ENCODE measurements around the gene MTMR6.
"Not testable (repeated sequence)": the region's sequence is repeated elsewhere in the genome, so short reads cannot be mapped to it uniquely, and the experiment has no call there.

The MTMR6 gene

DNA sequence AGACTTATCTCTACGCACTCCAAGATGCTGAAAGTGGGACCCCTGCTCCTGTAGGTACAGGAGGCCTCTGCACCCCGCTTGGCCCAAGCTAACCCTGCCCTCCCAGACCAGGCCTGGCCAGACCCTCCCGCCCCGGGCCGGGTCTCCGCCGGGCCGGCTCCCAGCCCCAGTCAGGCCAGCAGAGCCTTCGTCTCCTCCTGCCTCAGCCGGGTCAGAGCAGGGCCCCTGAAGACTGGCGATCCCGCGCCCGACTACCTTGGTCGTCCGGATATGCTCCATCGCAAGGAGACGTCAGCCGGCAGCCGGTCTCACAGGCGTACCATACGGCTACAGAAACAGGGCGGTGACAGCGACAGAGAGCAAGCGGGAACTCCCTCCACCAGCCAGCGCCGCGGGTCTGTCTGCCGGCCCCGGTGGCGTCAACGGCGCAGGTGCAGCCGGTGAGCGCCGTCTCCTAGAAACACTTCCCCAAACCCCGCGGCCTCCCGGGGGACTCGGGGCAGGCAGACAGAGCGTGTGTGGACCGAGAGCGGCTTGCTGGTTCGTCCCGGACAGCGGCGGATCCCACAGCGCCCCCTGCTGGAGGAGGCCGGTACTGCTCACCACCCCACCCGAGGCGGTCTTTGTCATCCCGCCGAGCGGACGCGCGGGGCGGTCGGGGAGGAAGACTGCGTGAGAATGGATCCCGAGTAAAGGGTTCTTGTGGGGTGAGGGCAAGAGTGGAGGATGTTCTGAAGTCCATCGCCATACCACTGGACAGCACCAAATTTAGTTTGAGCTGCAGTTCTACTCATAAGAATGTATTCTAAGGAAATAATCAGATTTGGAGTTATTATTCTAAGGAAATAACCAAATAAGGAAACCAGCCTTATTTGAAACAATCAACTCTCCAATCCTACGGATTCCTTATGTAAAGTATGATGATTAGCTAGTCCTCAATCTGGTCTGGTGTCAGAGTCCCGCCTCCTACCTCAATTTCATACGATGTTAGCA is at the start of gene MTMR6:
Gene MTMR6 (minus strand): TSS at position 520 of the 993 bp plus-strand sequence. CDS start 241 bp downstream, at position 279.
- peaks cover 5% of the 10 kb centered on the region for H3K27me3 ChIP-seq (ENCODE audit: insufficient read depth, insufficient read length)
- no peaks in the 10 kb centered on the region for H3K36me3 ChIP-seq (ENCODE audit: insufficient read depth, insufficient read length, low read length)
- H3K4me3 ChIP-seq (ENCODE audit: insufficient read length, low read depth): peak within 1 kb of the TSS; percentile 71
- no peaks in the 10 kb centered on the region for H3K4me1 ChIP-seq (ENCODE audit: insufficient read depth, insufficient read length)
- H3K9ac ChIP-seq (ENCODE audit: insufficient read length, low read depth): peak within 1 kb of the TSS; percentile 86
- peak; percentile 52 for DNase-seq (ENCODE audit: low read depth, low spot score)
- TF ChIP-seq YY1 (IDR thresholded peaks at IDR 0.05; ENCODE audit: insufficient read depth, insufficient read length) (no peak), ZNF274 (IDR thresholded peaks at IDR 0.05; ENCODE audit: low read depth, low read length) (no peak), SUZ12 (IDR thresholded peaks at IDR 0.05; ENCODE audit: extremely low read depth, insufficient read depth, insufficient read length) (no peak)
- H3K9me3 ChIP-seq (ENCODE audit: insufficient read depth, low read length): no peaks in the 10 kb centered on the region

DNA sequence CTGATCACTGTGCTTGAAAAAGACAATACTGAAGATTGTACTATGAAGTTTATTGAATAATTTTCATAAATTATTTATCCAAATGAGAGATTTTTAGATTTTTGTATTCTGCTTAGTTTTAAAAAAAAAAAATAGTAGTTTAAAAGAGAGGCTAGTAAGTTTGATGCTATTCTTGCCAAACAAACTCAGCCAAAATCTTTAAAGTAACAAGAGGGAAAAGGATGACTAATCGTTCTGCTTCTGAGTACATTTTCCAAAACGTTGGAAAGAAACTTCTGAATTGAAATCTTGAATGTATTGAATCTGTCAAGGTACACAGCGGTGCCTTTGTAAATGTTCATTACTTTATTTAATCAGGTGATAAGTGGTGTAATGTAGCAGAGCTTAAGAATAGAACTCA is 48.6 kb upstream of the MTMR6 start:
- no peaks in the 10 kb centered on the region for H3K27me3 ChIP-seq (ENCODE audit: insufficient read depth, insufficient read length)
- no peak for DNase-seq (ENCODE audit: low read depth, low spot score)
- H3K9me3 ChIP-seq (ENCODE audit: insufficient read depth, low read length): no peaks in the 10 kb centered on the region
- H3K4me3 ChIP-seq (ENCODE audit: insufficient read length, low read depth): no peak overlapping the region
- no peak overlapping the region for H3K9ac ChIP-seq (ENCODE audit: insufficient read length, low read depth)
- H3K4me1 ChIP-seq (ENCODE audit: insufficient read depth, insufficient read length): no peaks in the 10 kb centered on the region
- peaks cover 58% of the 10 kb centered on the region for H3K36me3 ChIP-seq (ENCODE audit: insufficient read depth, insufficient read length, low read length)
- no peak for TF ChIP-seq ZNF274 (IDR thresholded peaks at IDR 0.05; ENCODE audit: low read depth, low read length)
- TF ChIP-seq SUZ12 (IDR thresholded peaks at IDR 0.05; ENCODE audit: extremely low read depth, insufficient read depth, insufficient read length): no peak
- no peak for TF ChIP-seq YY1 (IDR thresholded peaks at IDR 0.05; ENCODE audit: insufficient read depth, insufficient read length)

DNA sequence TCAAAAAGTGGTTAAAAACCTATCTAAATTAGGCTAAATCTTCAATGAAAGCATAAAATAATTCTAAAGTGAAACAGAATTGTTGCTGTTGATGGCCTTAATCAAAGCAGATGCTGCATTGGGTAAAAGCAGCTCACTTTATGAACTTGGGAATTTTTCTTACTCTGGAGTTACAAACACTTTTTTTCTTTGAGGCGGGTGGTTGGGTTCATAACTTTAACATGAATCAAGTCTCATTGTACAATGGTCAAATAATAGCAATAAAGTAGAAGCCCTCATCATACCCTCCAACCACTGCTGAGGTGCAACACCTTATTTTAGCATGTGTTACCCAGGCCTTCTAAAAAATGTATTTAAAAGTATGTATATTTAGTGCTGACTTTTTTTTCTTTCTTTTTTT is 43.3 kb upstream of the MTMR6 start:
- no peak overlapping the region for H3K4me3 ChIP-seq (ENCODE audit: insufficient read length, low read depth)
- peaks cover 78% of the 10 kb centered on the region for H3K36me3 ChIP-seq (ENCODE audit: insufficient read depth, insufficient read length, low read length)
- no peaks in the 10 kb centered on the region for H3K9me3 ChIP-seq (ENCODE audit: insufficient read depth, low read length)
- H3K27me3 ChIP-seq (ENCODE audit: insufficient read depth, insufficient read length): no peaks in the 10 kb centered on the region
- no peaks in the 10 kb centered on the region for H3K4me1 ChIP-seq (ENCODE audit: insufficient read depth, insufficient read length)
- DNase-seq (ENCODE audit: low read depth, low spot score): no peak
- no peak overlapping the region for H3K9ac ChIP-seq (ENCODE audit: insufficient read length, low read depth)
- TF ChIP-seq ZNF274 (IDR thresholded peaks at IDR 0.05; ENCODE audit: low read depth, low read length) (no peak), SUZ12 (IDR thresholded peaks at IDR 0.05; ENCODE audit: extremely low read depth, insufficient read depth, insufficient read length) (no peak), YY1 (IDR thresholded peaks at IDR 0.05; ENCODE audit: insufficient read depth, insufficient read length) (no peak)

GRCh38 chr13:25329706-25330105 is 42.4 kb upstream of the MTMR6 start:
- no peak for TF ChIP-seq ZNF274 (IDR thresholded peaks at IDR 0.05; ENCODE audit: low read depth, low read length)
- no peak for TF ChIP-seq YY1 (IDR thresholded peaks at IDR 0.05; ENCODE audit: insufficient read depth, insufficient read length)
- DNase-seq (ENCODE audit: low read depth, low spot score): no peak

DNA sequence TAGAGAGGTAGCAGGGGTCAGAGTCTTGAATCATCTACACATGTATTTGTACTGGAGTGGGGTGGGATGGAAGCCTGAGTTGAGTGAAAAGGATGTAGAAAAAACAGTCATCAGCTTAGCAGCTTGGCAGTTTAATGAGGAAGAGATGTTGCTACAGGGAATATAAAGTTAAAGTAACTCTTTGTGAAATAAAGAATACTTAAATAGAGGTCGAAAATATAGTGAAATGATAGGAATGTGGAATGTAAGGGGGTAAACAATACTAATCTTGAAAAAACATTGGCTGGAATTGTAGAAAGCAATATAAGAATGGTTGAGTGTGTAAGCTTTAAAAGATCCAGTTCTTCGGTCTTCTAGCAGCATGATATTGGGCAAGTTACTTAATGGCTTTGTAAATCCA is 36.8 kb upstream of the MTMR6 start:
- H3K4me3 ChIP-seq (ENCODE audit: insufficient read length, low read depth): no peak overlapping the region
- H3K9ac ChIP-seq (ENCODE audit: insufficient read length, low read depth): no peak overlapping the region
- DNase-seq (ENCODE audit: low read depth, low spot score): no peak
- peaks cover 79% of the 10 kb centered on the region for H3K36me3 ChIP-seq (ENCODE audit: insufficient read depth, insufficient read length, low read length)
- TF ChIP-seq ZNF274 (IDR thresholded peaks at IDR 0.05; ENCODE audit: low read depth, low read length): no peak
- no peak for TF ChIP-seq SUZ12 (IDR thresholded peaks at IDR 0.05; ENCODE audit: extremely low read depth, insufficient read depth, insufficient read length)
- TF ChIP-seq YY1 (IDR thresholded peaks at IDR 0.05; ENCODE audit: insufficient read depth, insufficient read length): no peak
- H3K4me1 ChIP-seq (ENCODE audit: insufficient read depth, insufficient read length): no peaks in the 10 kb centered on the region
- H3K9me3 ChIP-seq (ENCODE audit: insufficient read depth, low read length): no peaks in the 10 kb centered on the region
- no peaks in the 10 kb centered on the region for H3K27me3 ChIP-seq (ENCODE audit: insufficient read depth, insufficient read length)

More at GRCh38 chr13:25329706-25330105, 42.4 kb upstream of the MTMR6 start:
- H3K9ac ChIP-seq (ENCODE audit: insufficient read length, low read depth): no peak overlapping the region
- no peaks in the 10 kb centered on the region for H3K27me3 ChIP-seq (ENCODE audit: insufficient read depth, insufficient read length)
- H3K36me3 ChIP-seq (ENCODE audit: insufficient read depth, insufficient read length, low read length): peaks cover 81% of the 10 kb centered on the region
- H3K9me3 ChIP-seq (ENCODE audit: insufficient read depth, low read length): no peaks in the 10 kb centered on the region
- H3K4me1 ChIP-seq (ENCODE audit: insufficient read depth, insufficient read length): no peaks in the 10 kb centered on the region
- H3K4me3 ChIP-seq (ENCODE audit: insufficient read length, low read depth): no peak overlapping the region

- Histone ChIP-seq H3K27me3 (ENCODE audit: insufficient read depth, insufficient read length) (no peaks in the 10 kb centered on the region), H3K36me3 (ENCODE audit: insufficient read depth, insufficient read length, low read length) (peaks cover 71% of the 10 kb centered on the region), H3K4me1 (ENCODE audit: insufficient read depth, insufficient read length) (no peaks in the 10 kb centered on the region), H3K9me3 (ENCODE audit: insufficient read depth, low read length) (no peaks in the 10 kb centered on the region), H3K4me3 (ENCODE audit: insufficient read length, low read depth) (no peak overlapping the region), H3K9ac (ENCODE audit: insufficient read length, low read depth) (no peak overlapping the region)
- TF ChIP-seq YY1 (IDR thresholded peaks at IDR 0.05; ENCODE audit: insufficient read depth, insufficient read length) (no peak), ZNF274 (IDR thresholded peaks at IDR 0.05; ENCODE audit: low read depth, low read length) (no peak), SUZ12 (IDR thresholded peaks at IDR 0.05; ENCODE audit: extremely low read depth, insufficient read depth, insufficient read length) (no peak)
- no peak for DNase-seq (ENCODE audit: low read depth, low spot score)
These were observed 32.5 kb upstream of the MTMR6 start for GRCh38 chr13:25319771-25320170.

DNA sequence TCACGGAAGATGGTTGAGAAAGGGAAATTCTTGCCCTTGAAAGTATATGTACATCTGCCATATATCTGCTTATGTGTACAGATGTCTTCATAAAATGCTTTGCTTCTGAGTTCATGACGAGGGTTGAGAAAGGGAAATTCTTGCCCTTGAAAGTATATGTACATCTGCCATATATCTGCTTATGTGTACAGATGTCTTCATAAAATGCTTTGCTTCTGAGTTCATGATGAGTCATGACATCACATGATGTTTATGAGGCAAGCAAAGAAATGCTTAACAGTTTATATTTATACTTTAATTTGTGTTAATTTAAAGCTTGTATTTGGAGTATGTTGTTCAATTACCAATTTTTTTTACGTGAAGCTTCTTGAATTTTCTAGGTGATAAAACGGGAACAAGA is 31.7 kb upstream of the MTMR6 start:
- H3K9ac ChIP-seq (ENCODE audit: insufficient read length, low read depth); H3K4me1 ChIP-seq (ENCODE audit: insufficient read depth, insufficient read length); H3K4me3 ChIP-seq (ENCODE audit: insufficient read length, low read depth); H3K27me3 ChIP-seq (ENCODE audit: insufficient read depth, insufficient read length); H3K9me3 ChIP-seq (ENCODE audit: insufficient read depth, low read length); DNase-seq (ENCODE audit: low read depth, low spot score): not testable (repeated sequence)
- peaks cover 72% of the 10 kb centered on the region for H3K36me3 ChIP-seq (ENCODE audit: insufficient read depth, insufficient read length, low read length)

Measured in NT2/D1 (cell line).